NCI-H1436 (cell line): Measurements from ENCODE around the gene FAM13A.
A peak's percentile ranks its signal among the peaks of the same experiment; 100 is the strongest.
"Not testable (repeated sequence)": the region's sequence is repeated elsewhere in the genome, so short reads cannot be mapped to it uniquely, and the experiment has no call there.

ENCODE experiments used
- DNase-seq: peaks from one replicate; lab custom pipeline; 2025; lab: John Stamatoyannopoulos, UW

Gene FAM13A

DNA sequence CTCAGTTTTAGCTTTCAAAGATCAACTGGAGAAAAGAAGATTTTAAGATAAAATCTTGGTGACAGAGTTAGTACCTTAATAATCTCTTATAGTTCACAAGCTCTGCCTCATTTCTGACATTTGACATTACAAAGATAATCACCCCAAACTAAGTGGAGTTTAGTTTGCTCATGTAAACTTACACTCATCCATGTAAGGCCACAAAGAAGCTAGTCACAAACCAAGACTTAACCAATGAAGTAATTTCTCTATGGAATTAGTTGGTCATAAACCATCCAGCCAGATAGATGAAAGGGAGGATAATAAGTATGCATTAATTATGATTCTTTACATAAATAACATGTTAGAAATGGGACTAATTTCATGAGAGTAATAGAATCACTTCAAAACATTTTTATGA lies 159.2 kb downstream of the FAM13A start:
- no peak for DNase-seq

DNA sequence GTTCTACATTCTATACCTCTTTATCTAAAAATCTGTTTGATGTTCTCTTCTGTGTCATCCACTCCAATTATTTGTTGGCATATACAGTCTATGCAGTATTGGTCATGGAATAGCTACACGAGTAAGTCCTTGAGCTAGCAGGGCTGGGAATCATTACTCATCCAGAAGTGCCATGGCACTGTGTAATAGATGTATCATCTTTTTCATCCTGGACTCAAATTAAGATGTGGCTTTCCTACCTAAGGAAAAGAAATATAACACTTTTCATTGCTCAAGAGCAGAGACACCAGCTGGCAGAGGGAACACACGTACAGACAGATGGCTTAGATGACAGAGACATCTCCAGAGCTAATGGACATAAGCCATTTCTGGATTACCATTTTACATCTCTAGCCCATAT lies 159.8 kb downstream of the FAM13A start:
- no peak for DNase-seq

DNA sequence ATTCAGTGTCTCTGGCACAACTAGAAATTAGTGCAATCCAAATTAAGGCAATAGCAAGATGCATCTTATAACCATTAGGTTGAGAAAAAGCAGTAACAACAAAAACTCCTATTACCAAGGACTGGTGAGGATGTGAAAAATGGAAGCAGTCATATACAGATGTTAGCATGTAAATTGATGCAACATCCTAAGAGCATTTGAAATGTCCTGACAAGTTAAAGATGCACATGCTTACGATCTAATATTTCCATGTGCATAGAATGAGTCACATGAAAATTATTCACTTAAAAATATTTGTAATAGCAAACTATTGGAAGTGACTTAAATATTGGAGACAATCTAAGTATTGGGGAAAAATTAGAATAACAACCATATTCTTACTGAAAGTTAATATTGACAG lies 163.0 kb downstream of the FAM13A start:
- no peak for DNase-seq

DNA sequence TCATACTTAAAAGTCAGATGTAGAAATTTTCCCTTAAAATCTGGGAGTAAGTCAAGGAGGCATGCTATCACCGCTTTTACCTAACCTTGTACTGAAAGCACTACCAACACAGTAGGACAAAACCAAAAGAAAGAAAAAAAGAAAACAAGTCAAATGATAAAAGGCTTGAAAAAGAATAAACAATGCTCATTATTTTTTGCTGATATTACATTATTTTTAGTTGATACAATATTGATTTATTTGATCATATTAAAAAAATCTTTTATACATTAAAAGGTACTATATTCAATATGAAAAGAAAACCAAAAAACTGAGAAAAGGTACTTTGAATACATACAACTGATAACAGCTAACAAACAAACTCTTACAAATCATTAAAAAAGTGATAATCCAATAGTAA lies 164.3 kb downstream of the FAM13A start:
- no peak for DNase-seq

DNA sequence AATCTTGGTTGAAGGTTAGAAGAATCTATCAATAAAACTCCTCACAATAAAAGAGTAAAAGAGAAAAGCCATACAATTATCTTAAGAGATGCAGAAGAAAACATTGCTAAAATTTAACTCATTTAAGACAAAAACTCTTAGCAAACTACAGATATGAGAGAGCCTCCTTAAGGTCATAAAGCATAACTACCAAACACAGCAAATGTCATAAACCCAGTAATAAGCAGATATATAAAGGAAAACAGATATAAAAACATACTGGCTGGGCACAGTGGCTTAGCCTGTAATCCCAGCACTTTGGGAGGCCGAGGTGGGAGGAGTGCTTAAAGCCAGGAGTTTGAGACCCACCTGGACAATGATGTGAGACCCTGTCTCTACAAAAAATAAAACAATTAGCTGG lies 165.3 kb downstream of the FAM13A start:
- DNase-seq: no peak

DNA sequence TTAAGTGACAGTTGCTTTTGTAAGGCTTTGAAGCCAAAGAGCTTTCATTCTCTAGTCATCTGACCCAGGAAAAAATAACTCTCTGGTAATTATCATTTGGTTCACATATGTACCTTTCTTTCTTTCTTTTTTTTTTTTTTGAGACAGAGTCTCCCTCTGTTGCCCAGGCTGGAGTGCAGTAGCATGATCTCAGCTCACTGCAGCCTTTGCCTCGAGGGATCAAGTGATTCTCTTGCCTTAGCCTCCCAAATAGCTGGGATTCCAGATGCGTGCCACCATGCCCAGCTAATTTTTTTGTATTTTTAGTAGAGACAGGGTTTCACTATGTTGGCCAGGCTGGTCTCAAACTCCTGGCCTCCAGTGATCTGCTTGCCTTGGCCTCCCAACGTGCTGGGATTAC lies 169.6 kb downstream of the FAM13A start:
- not testable (repeated sequence) for DNase-seq

DNA sequence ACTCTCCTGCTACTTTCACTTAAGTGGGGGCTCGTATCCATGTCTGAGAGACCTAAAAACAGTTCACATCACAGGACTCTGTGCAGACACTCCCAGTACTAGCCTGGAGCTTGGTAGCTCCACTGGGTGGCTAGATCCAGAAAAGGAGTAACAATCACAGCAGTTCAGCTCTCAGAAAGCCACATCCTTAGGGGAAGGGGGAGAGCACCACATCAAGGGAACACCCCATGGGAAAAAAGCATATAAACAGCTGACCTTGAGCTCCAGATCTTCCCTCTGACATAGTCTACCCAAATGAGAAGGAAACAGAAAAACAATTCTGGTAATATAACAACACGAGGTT lies 175.8 kb downstream of the FAM13A start:
- no peak for DNase-seq

DNA sequence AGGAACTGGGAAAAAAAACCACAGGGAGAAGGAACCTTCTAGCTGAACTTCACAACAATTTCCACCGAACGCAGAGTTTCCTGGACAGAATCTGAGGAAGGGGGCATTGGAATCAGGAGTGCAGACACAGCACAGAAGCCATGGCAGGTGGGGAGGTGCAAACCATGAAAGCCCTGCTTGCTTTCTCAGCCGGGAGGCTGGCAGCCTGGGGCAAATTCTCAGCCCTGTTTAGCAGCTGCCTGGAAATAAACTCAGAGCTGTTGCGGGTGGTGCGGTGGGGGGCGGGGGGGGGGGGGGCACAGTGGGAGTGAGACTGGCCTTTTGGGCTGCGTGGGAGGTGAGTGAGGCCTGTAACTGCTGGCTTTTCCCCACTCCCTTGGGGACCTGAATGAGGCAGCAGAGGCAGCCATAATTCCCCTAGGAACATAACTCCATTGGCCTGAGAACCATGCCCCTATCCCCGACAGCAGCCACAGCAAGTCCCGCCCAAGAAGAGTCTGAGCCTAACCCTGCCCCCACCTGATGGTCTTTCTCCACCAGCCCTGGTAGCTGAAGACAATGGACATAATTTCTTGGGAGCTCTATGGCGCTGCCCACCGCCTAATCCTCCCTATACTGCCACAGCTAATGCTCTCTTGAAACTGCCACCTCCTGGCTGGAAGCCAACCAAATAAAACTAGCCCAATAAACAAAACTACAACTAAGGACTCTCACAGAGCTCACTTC lies 176.3 kb downstream of the FAM13A start:
- peak; percentile 44 for DNase-seq

DNA sequence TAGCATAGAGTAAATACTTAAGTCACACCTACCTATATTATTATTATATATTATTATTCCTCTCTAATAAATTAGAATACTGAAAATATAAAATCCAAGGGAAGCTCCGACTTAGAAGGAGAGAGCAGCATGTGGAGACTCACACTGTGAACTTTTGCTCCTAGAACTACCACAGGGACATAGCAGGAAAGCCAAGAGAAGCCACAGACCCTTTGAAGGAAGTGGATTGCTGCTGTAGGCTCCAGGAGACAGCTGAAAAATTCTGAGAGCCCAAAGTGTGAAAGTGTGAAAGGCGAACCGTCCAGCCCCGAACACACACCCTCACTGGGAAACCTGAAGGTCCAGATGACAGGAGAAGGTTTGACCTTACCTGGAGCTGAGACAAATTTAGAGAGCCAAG lies 177.0 kb downstream of the FAM13A start:
- DNase-seq: no peak

DNA sequence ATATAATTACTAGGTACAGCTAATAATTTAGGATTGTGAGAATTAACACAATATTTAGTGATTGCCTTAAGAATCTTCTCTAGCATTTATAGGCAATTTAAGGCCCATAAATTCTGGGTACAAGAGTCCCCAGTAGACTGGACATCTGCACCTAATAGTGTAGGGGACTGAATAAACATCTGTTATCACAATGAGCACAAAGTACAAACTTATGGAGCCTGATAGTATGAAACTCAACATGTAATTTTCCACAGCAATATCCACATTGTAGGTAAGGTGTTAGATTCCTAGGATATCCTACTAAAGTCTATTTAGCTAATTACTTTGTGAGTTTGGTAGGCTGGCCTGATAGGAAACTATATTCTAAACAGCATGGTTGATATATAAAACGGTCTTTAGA lies 178.3 kb downstream of the FAM13A start:
- DNase-seq: no peak

DNA sequence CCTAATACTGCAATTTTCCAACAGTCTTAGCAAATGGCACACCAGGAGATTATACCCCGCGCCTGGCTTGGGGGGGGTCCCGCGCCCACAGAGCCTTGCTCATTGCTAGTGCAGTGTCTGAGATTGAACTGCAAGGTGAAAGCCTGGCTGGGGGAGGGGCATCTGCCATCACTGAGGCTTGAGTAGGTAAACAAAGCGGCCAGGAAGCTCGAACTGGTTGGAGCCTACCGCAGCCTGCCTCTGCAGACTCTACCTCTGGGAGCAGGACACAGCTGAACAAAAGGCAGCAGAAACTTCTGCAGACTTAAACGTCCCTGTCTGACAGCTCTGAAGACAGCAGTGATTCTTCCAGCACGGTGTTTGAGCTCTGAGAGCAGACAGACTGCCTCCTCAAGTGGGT lies 186.6 kb downstream of the FAM13A start:
- DNase-seq: no peak

DNA sequence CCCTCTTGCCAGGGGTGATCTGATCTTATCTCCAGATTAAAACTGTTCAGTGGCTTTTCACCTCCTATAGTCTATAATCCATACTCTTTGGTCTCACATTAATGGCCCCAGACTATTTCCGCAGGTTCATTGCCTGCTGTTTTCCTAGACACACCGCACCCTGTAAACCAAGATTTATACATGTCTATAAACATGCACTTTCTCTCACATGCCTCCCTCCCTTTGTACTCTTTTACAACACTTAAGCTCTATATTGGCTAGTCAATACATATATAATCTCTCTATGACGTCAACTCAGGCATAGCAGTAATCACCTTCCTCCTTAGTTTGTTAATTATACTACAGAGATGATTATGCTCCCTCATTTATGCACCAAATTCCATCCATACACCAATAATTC lies 188.5 kb downstream of the FAM13A start:
- DNase-seq: no peak

DNA sequence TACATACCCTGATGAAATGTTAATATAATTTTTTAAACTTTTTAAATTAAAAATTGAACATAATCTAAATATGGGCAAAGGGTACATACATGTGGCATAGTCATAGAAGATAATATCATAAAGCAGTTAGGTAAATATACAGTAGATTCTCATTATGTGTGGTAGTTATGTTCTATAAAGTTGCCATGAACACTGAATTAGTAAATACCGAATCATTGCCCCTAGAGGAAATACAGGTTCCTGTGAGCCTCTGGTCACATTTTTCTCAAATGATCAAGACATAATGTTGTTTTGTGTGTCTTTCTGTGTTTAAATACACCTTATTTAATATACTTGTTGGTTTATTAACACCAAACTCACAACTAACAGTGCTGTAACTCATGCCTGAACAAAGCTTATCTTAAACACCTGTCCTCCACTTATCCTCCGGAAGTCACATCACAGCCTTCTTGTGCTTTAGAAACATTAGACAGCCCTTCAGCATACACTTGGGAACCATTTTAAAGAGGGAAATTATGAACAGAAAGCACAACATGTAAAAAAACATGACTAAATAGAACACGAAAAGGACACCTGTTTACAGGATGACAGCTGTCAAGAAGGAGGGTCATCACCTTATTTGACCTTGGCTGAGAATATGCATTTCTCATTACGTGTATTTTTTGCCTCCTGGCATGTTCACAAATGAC lies 190.0 kb downstream of the FAM13A start:
- DNase-seq: peak; percentile 93

DNA sequence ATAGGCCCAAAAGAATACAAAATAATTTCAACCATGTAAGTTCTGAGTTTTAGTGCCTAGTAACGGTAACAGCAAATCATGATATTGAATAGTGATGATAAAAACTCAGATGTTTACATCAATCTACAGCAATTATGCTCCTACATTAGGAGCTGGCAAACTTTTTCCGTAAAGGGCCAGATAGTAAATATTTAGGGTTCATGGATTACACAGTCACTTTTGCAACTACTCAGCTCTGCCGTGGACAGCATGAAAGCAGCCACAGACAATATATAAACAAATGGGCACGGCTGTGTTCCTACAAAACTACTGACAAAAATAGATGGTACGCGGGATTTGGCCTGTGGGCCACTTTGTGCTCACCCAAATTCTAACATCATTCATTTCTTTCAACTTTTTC lies 191.5 kb downstream of the FAM13A start:
- DNase-seq: no peak

DNA sequence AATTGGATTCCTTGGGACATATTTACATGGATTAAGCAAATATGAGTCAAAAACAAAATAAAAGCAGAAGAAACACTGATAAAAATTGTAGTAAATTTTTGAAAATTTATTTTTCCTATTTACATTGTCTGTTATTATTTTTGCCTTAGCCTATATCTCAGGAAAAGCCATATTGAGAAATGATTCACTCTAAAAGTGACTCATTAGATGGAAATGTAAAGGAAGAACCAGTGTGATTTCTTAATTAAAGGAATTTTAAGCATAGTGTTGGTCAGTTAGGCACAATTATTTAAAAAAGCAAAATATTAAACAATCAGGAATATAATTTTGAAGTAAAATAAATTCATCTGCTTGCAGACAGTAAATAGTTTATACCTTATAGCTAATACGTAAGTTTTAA lies 191.9 kb downstream of the FAM13A start:
- DNase-seq: no peak

DNA sequence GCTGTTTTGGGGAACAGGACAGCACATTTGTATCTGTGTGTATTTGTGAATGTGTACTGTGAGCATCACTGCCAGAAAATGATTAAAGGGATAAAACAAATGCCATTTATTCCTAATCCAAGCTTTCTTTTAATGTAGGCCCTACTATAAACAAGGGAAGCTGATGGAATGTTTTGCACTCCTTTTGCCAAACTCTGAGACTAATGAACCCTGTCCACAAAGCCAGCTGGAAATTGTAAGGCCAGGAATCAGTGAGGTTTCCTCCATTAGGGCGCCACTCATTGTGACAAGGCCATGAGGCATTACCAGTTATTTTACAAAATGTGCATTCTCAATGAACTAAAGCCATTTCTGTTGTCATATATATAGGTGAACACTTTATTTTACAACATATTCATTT lies 196.4 kb downstream of the FAM13A start:
- DNase-seq: no peak

DNA sequence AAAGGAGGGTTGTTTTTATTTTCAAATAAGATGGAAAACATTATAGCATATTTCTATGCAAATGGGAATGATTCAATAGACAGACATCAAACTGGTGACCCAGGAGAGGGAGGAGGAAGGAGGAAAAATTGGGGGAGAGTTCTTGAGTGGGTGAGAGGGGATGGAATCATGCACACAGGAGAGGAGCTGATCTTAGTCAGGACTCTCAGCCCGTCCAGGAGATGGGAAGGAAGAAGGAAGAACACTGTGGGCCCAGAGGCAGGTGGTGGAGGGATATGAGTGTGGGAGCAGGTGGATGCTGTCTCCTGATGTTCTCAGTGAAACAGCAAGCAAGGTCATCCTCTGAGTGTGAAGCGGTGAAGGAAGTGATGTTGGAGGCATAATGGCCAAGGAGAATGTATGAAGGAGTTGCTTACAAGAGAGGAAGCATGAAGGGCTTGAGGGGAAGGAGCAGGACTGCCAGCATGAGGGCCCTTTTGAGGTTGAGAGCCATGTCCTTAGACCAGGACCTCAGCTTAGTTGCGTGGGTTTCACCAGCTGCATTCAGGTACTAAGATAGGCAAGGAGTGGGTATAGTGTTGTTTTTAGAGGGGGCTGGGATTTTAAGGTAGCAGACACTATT lies 197.7 kb downstream of the FAM13A start:
- DNase-seq: no peak

DNA sequence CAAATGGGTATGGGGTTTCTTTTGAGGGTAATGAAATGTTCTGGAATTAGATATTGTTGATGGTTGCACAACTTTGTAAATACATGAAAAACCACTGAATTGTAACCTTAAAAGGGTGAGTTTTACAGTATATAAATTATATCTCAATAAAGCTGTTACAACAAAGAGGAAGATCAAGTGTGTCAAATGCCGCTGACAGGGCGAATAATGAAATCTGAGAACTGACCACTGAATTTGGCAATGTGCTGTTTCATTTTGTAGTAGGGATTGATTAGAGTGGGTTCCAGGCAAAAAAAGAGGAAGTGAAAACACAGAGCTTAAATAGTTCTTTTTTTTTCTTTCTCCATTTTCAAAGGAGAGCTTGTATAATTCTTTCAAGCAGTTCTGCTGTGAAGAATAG lies 198.2 kb downstream of the FAM13A start:
- no peak for DNase-seq

DNA sequence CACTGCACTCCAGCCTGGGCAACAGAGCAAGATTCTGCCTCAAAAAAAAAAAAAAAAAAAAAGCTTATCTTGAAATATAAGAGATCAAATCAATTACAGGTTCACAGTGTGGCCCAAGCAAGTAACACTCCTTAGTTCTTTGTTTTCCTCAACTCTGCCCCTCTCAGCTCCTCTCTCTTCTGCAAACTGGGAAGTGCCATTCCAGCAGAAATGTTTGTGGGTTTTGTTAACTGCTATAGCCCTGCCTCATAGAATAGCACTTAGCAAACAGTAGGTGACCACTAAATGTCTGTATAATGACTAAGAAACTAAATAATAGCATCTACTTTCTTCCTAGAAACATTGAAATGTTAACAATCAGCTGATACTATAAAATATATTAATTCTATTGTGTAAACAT lies 199.4 kb downstream of the FAM13A start:
- no peak for DNase-seq

DNA sequence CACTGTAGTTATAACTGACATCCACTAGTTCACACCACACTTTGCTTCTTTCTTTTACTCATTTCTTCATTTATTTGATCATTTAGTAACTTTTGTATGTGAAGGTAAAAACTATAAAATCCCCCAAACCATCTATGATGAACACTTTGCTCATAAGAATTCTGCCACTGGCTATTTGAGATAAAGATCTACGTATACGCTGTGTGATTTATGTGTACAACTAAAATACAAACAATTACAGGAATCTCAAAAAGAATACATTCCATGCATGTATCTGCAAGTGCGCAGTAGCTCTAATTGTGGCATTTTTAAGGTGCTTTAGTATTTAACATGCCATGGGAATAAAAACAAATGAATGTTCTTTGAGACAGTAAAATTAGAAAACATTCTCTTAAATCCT lies 202.5 kb downstream of the FAM13A start:
- no peak for DNase-seq

DNA sequence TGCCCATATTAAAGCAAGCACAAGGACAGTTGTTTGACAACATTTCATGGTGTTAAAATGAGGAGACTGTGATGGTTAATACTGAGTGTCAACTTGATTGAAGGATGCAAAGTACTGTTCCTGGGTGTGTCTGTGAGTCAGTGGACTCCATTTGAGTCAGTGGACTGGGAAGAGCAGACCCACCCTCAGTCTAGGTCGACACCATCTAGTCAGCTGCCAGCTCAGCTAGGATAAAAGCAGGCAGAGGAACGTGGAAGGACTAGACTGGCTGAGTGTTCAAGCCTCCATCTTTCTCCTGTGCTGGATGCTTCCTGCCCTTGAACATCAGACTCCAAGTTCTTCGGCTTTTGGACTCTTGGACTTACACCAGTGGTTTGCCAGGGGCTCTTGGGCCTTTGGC lies 203.4 kb downstream of the FAM13A start:
- DNase-seq: not testable (repeated sequence)

DNA sequence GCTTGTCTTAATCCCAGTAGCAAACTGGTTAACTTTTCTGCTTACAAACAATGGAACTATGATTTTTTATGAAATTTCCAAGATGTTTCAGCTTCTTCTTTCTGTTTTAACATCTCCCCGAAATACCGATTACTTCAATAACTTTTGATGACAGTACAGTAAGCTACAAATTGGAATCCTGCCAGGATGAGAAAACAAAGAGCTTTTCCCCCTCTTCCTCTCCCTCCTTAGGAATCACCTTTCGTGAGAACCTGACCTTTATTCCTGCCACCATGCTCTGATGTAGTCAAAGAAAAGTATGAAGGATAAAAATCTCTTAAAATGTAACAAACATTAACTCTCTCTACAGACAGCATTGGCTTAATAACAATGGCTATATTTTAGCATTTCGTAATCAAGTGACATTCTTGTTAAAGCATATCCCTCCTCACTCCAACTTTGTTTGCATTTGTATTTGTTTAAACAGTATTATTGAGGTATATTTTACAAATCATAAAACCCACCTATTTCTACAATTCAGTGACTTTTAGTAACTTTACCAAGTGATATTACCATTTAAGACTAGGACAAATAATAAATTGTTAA lies 210.7 kb downstream of the FAM13A start:
- DNase-seq: no peak

DNA sequence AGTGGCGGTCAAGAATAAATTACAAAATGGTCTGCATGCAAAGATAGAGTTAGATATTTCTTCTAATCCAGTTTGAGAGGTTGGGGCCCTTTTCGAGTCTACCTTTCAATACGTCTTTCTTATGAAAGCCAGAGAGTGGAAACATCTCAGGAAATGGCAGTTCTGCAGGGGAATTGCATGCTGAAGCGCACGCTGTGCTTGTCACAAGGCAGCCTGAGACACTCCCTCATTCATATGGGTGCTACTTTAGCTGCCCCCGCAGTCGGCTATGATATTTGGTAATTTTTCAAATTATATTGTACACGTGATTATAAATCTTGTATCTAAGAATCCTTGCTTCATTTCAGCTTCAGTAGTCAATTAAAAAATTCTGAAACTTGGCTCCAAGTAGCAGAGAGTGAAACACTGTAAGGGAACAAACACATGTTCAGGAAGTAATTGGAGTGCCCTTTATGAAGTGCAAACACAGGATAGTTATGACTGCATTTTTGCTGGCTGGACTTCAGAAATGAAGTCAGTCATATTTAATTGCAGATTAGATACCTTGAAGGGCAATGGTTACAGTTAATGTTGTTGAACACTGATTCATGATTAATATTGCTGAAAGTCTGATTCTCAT lies 213.8 kb downstream of the FAM13A start:
- DNase-seq: peak; percentile 13
